CMK (cell line): ENCODE measurements around the gene XCL1.
"Not testable (repeated sequence)": the region's sequence is repeated elsewhere in the genome, so short reads cannot be mapped to it uniquely, and the experiment has no call there.

Experiments used
- DNase-seq: peaks from one replicate; pipeline ENCODE4 v3.0.0-alpha.2; 2010; ENCODE audit warnings: low read depth

Gene XCL1

GRCh38 chr1:168576245-168576688 lies at the start of gene XCL1:
TSS of gene XCL1 (plus strand) at chr1:168576605. CDS start at chr1:168576638, 33 bp downstream.
- not testable (repeated sequence) for DNase-seq

- DNase-seq = no peak
Observed at GRCh38 chr1:168529518-168529917, 46.9 kb upstream of the XCL1 start.

GRCh38 chr1:168531615-168532345 lies 44.6 kb upstream of the XCL1 start:
- no peak for DNase-seq

- peak; percentile 54 for DNase-seq
Observed at GRCh38 chr1:168535536-168535935, 40.9 kb upstream of the XCL1 start.

GRCh38 chr1:168540798-168541197 lies 35.6 kb upstream of the XCL1 start:
- DNase-seq = not testable (repeated sequence)

GRCh38 chr1:168542978-168543377 lies 33.4 kb upstream of the XCL1 start:
- not testable (repeated sequence) for DNase-seq

GRCh38 chr1:168543840-168544498 lies 32.4 kb upstream of the XCL1 start, which contains the start of gene XCL2:
TSS of gene XCL2 (minus strand) at chr1:168543997. CDS start at chr1:168543964, 33 bp downstream.
- DNase-seq = not testable (repeated sequence)

- not testable (repeated sequence) for DNase-seq
Observed at GRCh38 chr1:168545678-168546552, 30.5 kb upstream of the XCL1 start.

GRCh38 chr1:168546553-168546895 lies 29.9 kb upstream of the XCL1 start:
- not testable (repeated sequence) for DNase-seq

GRCh38 chr1:168550971-168551370 lies 25.4 kb upstream of the XCL1 start:
- DNase-seq = no peak

GRCh38 chr1:168551688-168552087 lies 24.7 kb upstream of the XCL1 start:
- DNase-seq = no peak

- DNase-seq = no peak
Observed at GRCh38 chr1:168552961-168553360, 23.4 kb upstream of the XCL1 start.

GRCh38 chr1:168553680-168554553 lies 22.5 kb upstream of the XCL1 start:
- DNase-seq = no peak

GRCh38 chr1:168554603-168555483 lies 21.6 kb upstream of the XCL1 start:
- DNase-seq = peak; percentile 27

GRCh38 chr1:168555508-168556046 lies 20.8 kb upstream of the XCL1 start:
- no peak for DNase-seq

GRCh38 chr1:168556647-168557046 lies 19.8 kb upstream of the XCL1 start:
- DNase-seq = no peak

GRCh38 chr1:168560370-168560769 lies 16.0 kb upstream of the XCL1 start:
- DNase-seq = no peak

GRCh38 chr1:168561989-168562388 lies 14.4 kb upstream of the XCL1 start:
- no peak for DNase-seq

GRCh38 chr1:168565825-168566224 lies 10.6 kb upstream of the XCL1 start:
- no peak for DNase-seq

GRCh38 chr1:168567007-168567406 lies 9.4 kb upstream of the XCL1 start:
- DNase-seq = no peak
